Neural progenitor cell (in vitro differentiated cells): ENCODE results near the gene C10orf71.

Experiments
- EZH2 ChIP-seq: fragments of 200-600 bp; sonication (generic); IDR thresholded peaks from 2 replicates; pipeline ENCODE4 v1.6.1; 2017; ENCODE audit warnings: antibody characterized with exemption, mild to moderate bottlenecking, moderate library complexity
- TF ChIP-seq, protein P1 (sequence below): fragments of 200-600 bp; sonication (generic); IDR thresholded peaks from 2 replicates; pipeline ENCODE4 v1.5.1; 2017; ENCODE audit warnings: antibody characterized with exemption, mild to moderate bottlenecking

DNA sequence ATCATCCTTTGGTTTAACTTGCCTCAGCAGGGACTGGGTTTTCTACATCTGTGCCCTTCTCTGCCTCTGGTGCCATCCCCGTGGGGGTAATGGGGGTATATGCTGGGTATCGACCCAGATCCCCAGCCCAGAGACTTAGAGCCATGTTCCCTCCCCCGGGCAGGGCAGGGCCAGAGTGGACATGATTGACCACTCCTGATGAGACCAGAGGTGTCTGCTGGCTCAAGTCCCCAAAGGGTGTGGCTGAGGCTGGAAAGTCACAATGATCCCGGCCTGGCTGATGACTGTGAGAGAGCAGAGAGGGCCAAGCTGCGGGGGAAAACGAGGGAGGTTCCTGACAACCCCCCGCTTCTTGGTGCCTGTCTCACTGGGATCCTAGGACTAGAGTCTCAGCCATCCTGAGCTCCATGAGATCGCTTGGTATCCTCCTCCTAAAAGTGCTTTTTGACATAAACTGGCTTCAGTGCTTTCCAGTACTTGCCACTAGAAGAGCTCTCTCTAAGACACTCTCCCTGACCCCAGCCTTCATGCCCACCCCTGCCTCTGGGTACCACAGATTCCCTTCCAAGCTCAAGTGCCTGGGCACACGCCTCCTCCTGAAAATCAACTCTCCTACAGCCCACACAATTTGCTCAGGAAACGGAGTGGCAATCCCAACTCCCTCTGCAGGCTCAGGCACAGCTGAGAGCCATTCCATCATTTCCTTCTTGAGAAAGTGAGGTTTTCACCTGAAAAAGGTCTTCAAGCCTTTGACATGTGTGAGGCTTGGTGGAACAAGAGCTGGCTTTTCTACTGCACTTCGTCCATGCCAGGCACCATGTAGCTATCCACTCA, 63.0 kb downstream of the C10orf71 start:
- TF ChIP-seq, protein P1, sequence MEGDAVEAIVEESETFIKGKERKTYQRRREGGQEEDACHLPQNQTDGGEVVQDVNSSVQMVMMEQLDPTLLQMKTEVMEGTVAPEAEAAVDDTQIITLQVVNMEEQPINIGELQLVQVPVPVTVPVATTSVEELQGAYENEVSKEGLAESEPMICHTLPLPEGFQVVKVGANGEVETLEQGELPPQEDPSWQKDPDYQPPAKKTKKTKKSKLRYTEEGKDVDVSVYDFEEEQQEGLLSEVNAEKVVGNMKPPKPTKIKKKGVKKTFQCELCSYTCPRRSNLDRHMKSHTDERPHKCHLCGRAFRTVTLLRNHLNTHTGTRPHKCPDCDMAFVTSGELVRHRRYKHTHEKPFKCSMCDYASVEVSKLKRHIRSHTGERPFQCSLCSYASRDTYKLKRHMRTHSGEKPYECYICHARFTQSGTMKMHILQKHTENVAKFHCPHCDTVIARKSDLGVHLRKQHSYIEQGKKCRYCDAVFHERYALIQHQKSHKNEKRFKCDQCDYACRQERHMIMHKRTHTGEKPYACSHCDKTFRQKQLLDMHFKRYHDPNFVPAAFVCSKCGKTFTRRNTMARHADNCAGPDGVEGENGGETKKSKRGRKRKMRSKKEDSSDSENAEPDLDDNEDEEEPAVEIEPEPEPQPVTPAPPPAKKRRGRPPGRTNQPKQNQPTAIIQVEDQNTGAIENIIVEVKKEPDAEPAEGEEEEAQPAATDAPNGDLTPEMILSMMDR: no peak
- TF ChIP-seq EZH2: no peak
